Liver (tissue), 3 donors: ENCODE data around the gene ANKRD33B.

ENCODE experiments used
- CTCF ChIP-seq: fragments of 150-350 bp; IDR thresholded peaks from 2 replicates; pipeline ENCODE4 v1.5.1; 2017; ENCODE audit warnings: improper control_type of control experiment, low read depth, low read length; ENCODE audit not compliant: missing input control
- EGR1 ChIP-seq, 2 donors: IDR thresholded peaks; 2 replicates each; pipeline ENCODE4 v1.6.1; 2016 to 2018; ENCODE audit warnings: antibody characterized with exemption in 2 of 2, low read depth in 2 of 2
- FOXA1 ChIP-seq: IDR thresholded peaks from 2 replicates; pipeline ENCODE4 v1.6.1; 2016; ENCODE audit warnings: antibody characterized with exemption
- HNF4A ChIP-seq, 2 donors: conservative IDR thresholded peaks; 2 replicates each; pipeline ENCODE4 v1.6.1; 2016; ENCODE audit warnings: antibody characterized with exemption in 2 of 2, mild to moderate bottlenecking in 2 of 2
- JUND ChIP-seq, 2 donors: IDR thresholded peaks; 2 replicates each; pipeline ENCODE4 v1.6.1; 2016; ENCODE audit warnings: antibody characterized with exemption in 2 of 2
- MAX ChIP-seq: IDR thresholded peaks from 2 replicates; pipeline ENCODE4 v1.6.1; 2016; ENCODE audit warnings: antibody characterized with exemption
- REST ChIP-seq: IDR thresholded peaks from 2 replicates; pipeline ENCODE4 v1.6.1; 2016; ENCODE audit warnings: antibody characterized with exemption, mild to moderate bottlenecking
- SP1 ChIP-seq: IDR thresholded peaks from 2 replicates; pipeline ENCODE4 v1.6.1; 2018; ENCODE audit warnings: antibody characterized with exemption, mild to moderate bottlenecking
- YY1 ChIP-seq: IDR thresholded peaks from 2 replicates; pipeline ENCODE4 v1.6.1; 2016; ENCODE audit warnings: antibody characterized with exemption, mild to moderate bottlenecking
- donor health status: healthy.
- donor health status: healthy.

- TF ChIP-seq CTCF (no peak), MAX (no peak), SP1 (no peak), REST (no peak), JUND (IDR thresholded peaks at IDR 0.05) (no peak), EGR1 (IDR thresholded peaks at IDR 0.05; ENCODE audit: low read depth in 2 of 2) (no peak), FOXA1 (no peak), YY1 (no peak), HNF4A (conservative IDR thresholded peaks at IDR 0.05) (no peak)
These were observed 35.2 kb downstream of the ANKRD33B start for GRCh38 chr5:10599113-10599512.
